Thymus (tissue), 11 donors: Measurements from ENCODE around the gene SLIT1. TPM values are rescaled to one million over a fixed set of nuclear protein-coding genes. Genes with fewer than 3 reads are reported as not detected.

ENCODE experiments used
- DNase-seq, 9 donors: peaks; one replicate each; pipeline ENCODE4 v3.0.0-alpha.2; 2013; ENCODE audit warnings: low spot score in 9 of 9, low read depth in 6 of 9, missing footprints in 1 of 9
- H3K27ac ChIP-seq, 2 donors: one replicate each; pipeline ENCODE4 v1.5.1; 2013; ENCODE audit warnings: control low read depth in 1 of 2, low read depth in 1 of 2, low read length in 1 of 2, mild to moderate bottlenecking in 1 of 2, moderate library complexity in 1 of 2
- H3K27me3 ChIP-seq, 2 donors: one replicate each; pipeline ENCODE4 v1.5.1; 2013; ENCODE audit warnings: low read length in 1 of 2; ENCODE audit not compliant: control insufficient read depth in 2 of 2, insufficient read depth in 1 of 2
- H3K36me3 ChIP-seq, 2 donors: one replicate each; pipeline ENCODE4 v1.5.1; 2013; ENCODE audit warnings: low read length in 1 of 2, mild to moderate bottlenecking in 1 of 2, moderate library complexity in 1 of 2; ENCODE audit not compliant: control insufficient read depth in 2 of 2, insufficient read depth in 2 of 2
- H3K4me1 ChIP-seq, 2 donors: one replicate each; pipeline ENCODE4 v1.5.1; 2013; ENCODE audit warnings: low read length in 2 of 2; ENCODE audit not compliant: control insufficient read depth in 2 of 2, insufficient read depth in 2 of 2
- H3K4me3 ChIP-seq, 2 donors: one replicate each; pipeline ENCODE4 v1.5.1; 2013; ENCODE audit warnings: low read length in 2 of 2, control low read depth in 1 of 2, mild to moderate bottlenecking in 1 of 2
- H3K9me3 ChIP-seq, 2 donors: one replicate each; pipeline ENCODE4 v1.5.1; 2013; ENCODE audit warnings: low read length in 1 of 2, mild to moderate bottlenecking in 1 of 2; ENCODE audit not compliant: control insufficient read depth in 2 of 2, insufficient read depth in 1 of 2
- WGBS: extraction: QIAGEN DNeasy Blood & Tissue Kit; methylation state at CpG from one replicate; pipeline ENCODE4 v1.1.7; 2013; 5-methylcytosine and 5-hydroxymethylcytosine counted together
- polyA plus RNA-seq: library from polyadenylated mRNA; stranded (reverse); fragments of 200-250 nt; gene quantifications from one replicate; pipeline ENCODE4 v1.2.3, GENCODE V29; 2013
- total RNA-seq: library from RNA; stranded (reverse); fragments of 120-200 nt; gene quantifications from one replicate; pipeline ENCODE4 v1.2.4, GENCODE V29; 2013
- donor health status: healthy.

The SLIT1 gene
- total and polyA plus RNA-seq, 2 donors = 1.0 to 5.9 TPM

GRCh38 chr10:97107551-97107950 lies 78.2 kb downstream of the SLIT1 start:
- H3K4me1 ChIP-seq = peaks cover 7 to 24% of the 10 kb centered on the region in 2 donors
- no peak overlapping the region for H3K4me3 ChIP-seq
- peaks cover 0 to 2% of the 10 kb centered on the region in 2 donors for H3K27me3 ChIP-seq

GRCh38 chr10:97106207-97106606 lies 79.6 kb downstream of the SLIT1 start:
- peaks cover 7 to 24% of the 10 kb centered on the region in 2 donors for H3K4me1 ChIP-seq
- H3K27ac ChIP-seq = no peak overlapping the region
- no peak overlapping the region for H3K4me3 ChIP-seq
- WGBS = 81% methylated on average over 6 of the region's 6 CpGs
- no peaks in the 10 kb centered on the region for H3K9me3 ChIP-seq
- DNase-seq = no peak
- H3K27me3 ChIP-seq = no peaks in the 10 kb centered on the region
- H3K36me3 ChIP-seq = peaks cover 4 to 44% of the 10 kb centered on the region in 2 donors

More at GRCh38 chr10:97107551-97107950, 78.2 kb downstream of the SLIT1 start:
- Histone ChIP-seq H3K36me3 (peaks cover 0 to 37% of the 10 kb centered on the region in 2 donors), H3K27ac (no peak overlapping the region), H3K9me3 (no peaks in the 10 kb centered on the region)
- 76% methylated on average over 5 of the region's 5 CpGs for WGBS
- no peak for DNase-seq

- Histone ChIP-seq H3K27me3 (no peaks in the 10 kb centered on the region), H3K4me1 (peaks cover 7 to 23% of the 10 kb centered on the region in 2 donors), H3K27ac (no peak overlapping the region), H3K4me3 (no peak overlapping the region), H3K36me3 (peaks cover 4 to 51% of the 10 kb centered on the region in 2 donors), H3K9me3 (no peaks in the 10 kb centered on the region)
- no peak for DNase-seq
- WGBS = 88% methylated on average over 7 of the region's 7 CpGs
Measured at GRCh38 chr10:97105303-97105702, 80.5 kb downstream of the SLIT1 start.

- Histone ChIP-seq H3K27me3 (peaks cover 0 to 3% of the 10 kb centered on the region in 2 donors), H3K4me3 (no peak overlapping the region), H3K4me1 (peaks cover 0 to 14% of the 10 kb centered on the region in 2 donors), H3K36me3 (peaks cover 4 to 68% of the 10 kb centered on the region in 2 donors), H3K27ac (no peak overlapping the region), H3K9me3 (no peaks in the 10 kb centered on the region)
- no peak for DNase-seq
- WGBS = 83% methylated on average over 14 of the region's 14 CpGs
Measured at GRCh38 chr10:97103316-97104080, 82.3 kb downstream of the SLIT1 start.

GRCh38 chr10:97102441-97102840 lies 83.3 kb downstream of the SLIT1 start:
- H3K27me3 ChIP-seq = peaks cover 0 to 7% of the 10 kb centered on the region in 2 donors
- no peaks in the 10 kb centered on the region for H3K9me3 ChIP-seq
- H3K36me3 ChIP-seq = peaks cover 4 to 68% of the 10 kb centered on the region in 2 donors
- H3K27ac ChIP-seq = no peak overlapping the region
- peaks cover 0 to 10% of the 10 kb centered on the region in 2 donors for H3K4me1 ChIP-seq
- H3K4me3 ChIP-seq = no peak overlapping the region
- DNase-seq = no peak
- 98% methylated on average over 6 of the region's 6 CpGs for WGBS

GRCh38 chr10:97101166-97101940 lies 84.4 kb downstream of the SLIT1 start:
- H3K36me3 ChIP-seq = peaks cover 4 to 62% of the 10 kb centered on the region in 2 donors
- no peak overlapping the region for H3K4me3 ChIP-seq
- H3K4me1 ChIP-seq = peaks cover 0 to 20% of the 10 kb centered on the region in 2 donors
- H3K27me3 ChIP-seq = peaks cover 0 to 11% of the 10 kb centered on the region in 2 donors
- DNase-seq = no peak
- no peak overlapping the region for H3K27ac ChIP-seq
- no peaks in the 10 kb centered on the region for H3K9me3 ChIP-seq
- 88% methylated on average over 9 of the region's 9 CpGs for WGBS

- Histone ChIP-seq H3K27ac (no peak overlapping the region), H3K4me3 (no peak overlapping the region), H3K27me3 (peaks cover 0 to 18% of the 10 kb centered on the region in 2 donors), H3K36me3 (peaks cover 4 to 55% of the 10 kb centered on the region in 2 donors), H3K4me1 (peaks cover 0 to 27% of the 10 kb centered on the region in 2 donors), H3K9me3 (no peaks in the 10 kb centered on the region)
- WGBS = 94% methylated on average over 9 of the region's 9 CpGs
- DNase-seq = no peak
Measured at GRCh38 chr10:97100657-97101056, 85.1 kb downstream of the SLIT1 start.

- H3K27ac ChIP-seq = no peak overlapping the region
- H3K4me1 ChIP-seq = peaks cover 0 to 35% of the 10 kb centered on the region in 2 donors
- H3K36me3 ChIP-seq = peaks cover 4 to 48% of the 10 kb centered on the region in 2 donors
- WGBS = 82% methylated on average over 5 of the region's 5 CpGs
- H3K9me3 ChIP-seq = no peaks in the 10 kb centered on the region
- H3K4me3 ChIP-seq = no peak overlapping the region
- H3K27me3 ChIP-seq = peaks cover 0 to 21% of the 10 kb centered on the region in 2 donors
- no peak for DNase-seq
Measured at GRCh38 chr10:97099868-97100267, 85.9 kb downstream of the SLIT1 start.

GRCh38 chr10:97099089-97099488 lies 86.7 kb downstream of the SLIT1 start:
- Histone ChIP-seq H3K4me3 (no peak overlapping the region), H3K27me3 (peaks cover 0 to 21% of the 10 kb centered on the region in 2 donors), H3K27ac (no peak overlapping the region), H3K4me1 (peaks cover 0 to 40% of the 10 kb centered on the region in 2 donors), H3K9me3 (no peaks in the 10 kb centered on the region), H3K36me3 (peaks cover 4 to 46% of the 10 kb centered on the region in 2 donors)
- 85% methylated on average over 8 of the region's 8 CpGs for WGBS
- DNase-seq = no peak
